ENCODE measurements around the gene PALLD.

PALLD gene

GRCh38 chr4:168854350-168854921, 357.6 kb downstream of the PALLD start:
- no peak for DNase-seq (ENCODE audit: low read depth)
- no peak for TF ChIP-seq CTCF (conservative IDR thresholded peaks at IDR 0.05; ENCODE audit: low read depth, low read length)
- H3K4me3 ChIP-seq (ENCODE audit: low read depth, low read length) = no peak overlapping the region

DNA sequence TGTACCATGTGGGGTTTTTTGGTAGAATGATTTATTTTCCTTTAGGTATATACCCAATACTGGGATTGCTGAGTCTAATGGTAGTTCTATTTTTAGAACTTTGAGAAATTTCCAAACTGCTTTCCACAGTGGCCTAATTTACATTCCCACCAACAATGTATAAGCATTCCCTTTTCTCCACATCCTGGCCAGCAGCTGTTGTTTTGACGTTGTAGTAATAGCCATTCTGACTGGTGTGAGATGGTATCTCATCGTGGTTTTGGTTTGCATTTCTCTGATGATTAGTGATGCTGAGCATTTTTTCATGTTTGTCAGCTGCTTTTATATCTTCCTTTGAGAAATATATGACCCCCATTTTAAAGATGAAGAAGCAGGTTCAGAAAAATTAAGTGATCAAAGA, 359.5 kb downstream of the PALLD start:
- no peak overlapping the region for H3K4me3 ChIP-seq (ENCODE audit: low read depth, low read length)
- peak; percentile 88 for DNase-seq (ENCODE audit: low read depth)
- TF ChIP-seq CTCF (conservative IDR thresholded peaks at IDR 0.05; ENCODE audit: low read depth, low read length) = no peak

GRCh38 chr4:168857009-168857408, 360.2 kb downstream of the PALLD start:
- H3K4me3 ChIP-seq (ENCODE audit: low read depth, low read length) = no peak overlapping the region
- peak; percentile 28 for TF ChIP-seq CTCF (conservative IDR thresholded peaks at IDR 0.05; ENCODE audit: low read depth, low read length)
- DNase-seq (ENCODE audit: low read depth) = no peak

DNA sequence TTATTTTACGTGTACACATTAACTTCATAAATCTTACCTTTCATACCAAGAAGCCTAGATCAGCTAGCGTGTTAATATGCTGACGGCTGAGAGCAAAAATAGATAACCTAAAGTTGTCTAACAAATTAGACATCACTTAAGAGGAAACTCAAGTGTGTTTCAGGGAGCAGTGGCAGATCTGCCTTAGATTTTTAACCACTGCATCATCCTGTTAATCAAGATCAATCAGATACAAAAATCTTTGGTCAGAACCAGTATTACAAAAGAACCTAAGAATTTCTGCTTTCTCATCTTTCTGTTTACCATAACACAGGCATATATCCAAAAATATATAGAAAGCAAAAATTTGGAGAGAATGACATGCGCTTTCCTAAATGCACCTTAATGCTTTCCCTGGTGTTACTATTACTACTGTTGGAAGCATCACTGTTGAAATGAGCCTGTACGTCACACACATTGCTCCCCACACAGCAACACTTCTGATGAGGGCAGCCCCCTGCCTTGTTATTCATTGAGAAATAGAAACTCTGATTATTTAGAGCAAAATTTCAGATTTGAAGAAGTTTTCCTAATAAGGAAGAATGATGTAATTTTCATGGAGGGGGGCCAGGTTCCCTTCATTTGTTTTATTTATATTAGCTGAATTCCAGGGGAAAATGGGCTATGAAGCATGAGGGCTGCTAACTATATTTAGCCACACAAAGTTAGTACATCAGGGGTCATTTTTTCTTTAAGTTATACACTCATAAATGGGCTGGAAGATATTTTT, 360.9 kb downstream of the PALLD start:
- H3K4me3 ChIP-seq (ENCODE audit: low read depth, low read length) = no peak overlapping the region
- DNase-seq (ENCODE audit: low read depth) = peak; percentile 91
- TF ChIP-seq CTCF (conservative IDR thresholded peaks at IDR 0.05; ENCODE audit: low read depth, low read length) = no peak

DNA sequence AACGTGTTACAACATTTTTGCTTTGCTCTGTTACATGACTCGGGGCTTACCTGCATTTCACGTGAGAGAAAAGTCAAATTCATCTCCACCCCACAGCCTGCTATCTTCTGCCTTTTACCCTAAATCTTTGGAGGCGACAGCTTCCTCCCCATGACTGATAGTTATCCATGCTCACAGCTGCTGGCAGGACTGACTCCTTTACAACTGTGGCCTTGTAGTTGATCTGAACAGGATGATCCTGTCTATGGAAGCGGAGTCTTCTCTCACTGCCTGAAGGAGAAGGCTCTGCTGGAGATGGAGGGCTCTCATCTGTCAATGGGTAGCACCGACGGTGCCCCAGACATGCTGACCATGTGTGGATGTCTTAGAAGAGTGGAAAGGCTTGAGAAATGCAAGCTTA, 362.2 kb downstream of the PALLD start:
- no peak overlapping the region for H3K4me3 ChIP-seq (ENCODE audit: low read depth, low read length)
- TF ChIP-seq CTCF (conservative IDR thresholded peaks at IDR 0.05; ENCODE audit: low read depth, low read length) = no peak
- DNase-seq (ENCODE audit: low read depth) = no peak

DNA sequence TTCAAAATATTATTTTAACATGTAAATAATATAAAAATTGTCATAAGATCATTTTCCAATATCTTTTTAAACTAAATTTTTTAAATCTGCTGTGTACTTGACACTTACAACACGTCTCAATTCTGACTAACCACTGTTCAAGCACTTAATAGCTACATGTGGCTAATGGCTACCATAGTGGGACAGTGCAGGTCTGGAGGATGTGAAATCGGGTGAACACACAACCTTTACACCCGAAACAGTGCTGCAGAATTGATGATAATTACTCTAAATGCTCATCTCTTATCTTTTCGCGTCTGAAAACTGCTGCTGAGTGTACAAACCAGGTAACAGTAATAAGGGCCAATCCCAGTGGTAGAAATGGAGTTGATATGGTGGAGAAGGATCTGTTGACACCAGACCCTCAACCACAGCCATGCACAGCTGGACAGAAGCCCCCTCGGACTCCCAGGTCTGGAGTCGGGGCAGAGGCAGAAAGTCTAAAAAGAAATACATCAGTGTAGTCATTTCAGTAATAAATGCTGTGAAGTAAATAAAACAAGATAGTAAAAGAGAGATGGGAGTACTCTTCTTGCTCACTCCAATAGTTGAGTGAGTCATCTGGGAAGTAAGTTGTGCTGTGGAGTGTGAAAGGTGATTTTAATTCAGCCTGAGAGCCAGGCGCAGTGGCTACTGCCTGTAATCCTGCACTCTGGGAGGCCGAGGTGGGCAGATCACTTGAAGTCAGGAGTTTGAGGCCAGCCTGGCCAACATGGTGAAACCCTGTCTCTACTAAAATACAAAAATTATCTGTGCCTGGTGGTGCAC, 363.2 kb downstream of the PALLD start:
- no peak overlapping the region for H3K4me3 ChIP-seq (ENCODE audit: low read depth, low read length)
- DNase-seq (ENCODE audit: low read depth) = peak; percentile 66
- TF ChIP-seq CTCF (conservative IDR thresholded peaks at IDR 0.05; ENCODE audit: low read depth, low read length) = no peak

Measured in choroid plexus epithelial cell (primary cell).